HG03135 (cell line): ENCODE measurements around the gene BRD4.

Experiments used
- ATAC-seq: cut with Tn5 transposase; IDR thresholded peaks from one replicate; pipeline ENCODE4 v1.9.1; 2021; ENCODE audit warnings: mild to moderate bottlenecking, moderate library complexity; ENCODE audit not compliant: unreplicated experiment

BRD4 gene

DNA sequence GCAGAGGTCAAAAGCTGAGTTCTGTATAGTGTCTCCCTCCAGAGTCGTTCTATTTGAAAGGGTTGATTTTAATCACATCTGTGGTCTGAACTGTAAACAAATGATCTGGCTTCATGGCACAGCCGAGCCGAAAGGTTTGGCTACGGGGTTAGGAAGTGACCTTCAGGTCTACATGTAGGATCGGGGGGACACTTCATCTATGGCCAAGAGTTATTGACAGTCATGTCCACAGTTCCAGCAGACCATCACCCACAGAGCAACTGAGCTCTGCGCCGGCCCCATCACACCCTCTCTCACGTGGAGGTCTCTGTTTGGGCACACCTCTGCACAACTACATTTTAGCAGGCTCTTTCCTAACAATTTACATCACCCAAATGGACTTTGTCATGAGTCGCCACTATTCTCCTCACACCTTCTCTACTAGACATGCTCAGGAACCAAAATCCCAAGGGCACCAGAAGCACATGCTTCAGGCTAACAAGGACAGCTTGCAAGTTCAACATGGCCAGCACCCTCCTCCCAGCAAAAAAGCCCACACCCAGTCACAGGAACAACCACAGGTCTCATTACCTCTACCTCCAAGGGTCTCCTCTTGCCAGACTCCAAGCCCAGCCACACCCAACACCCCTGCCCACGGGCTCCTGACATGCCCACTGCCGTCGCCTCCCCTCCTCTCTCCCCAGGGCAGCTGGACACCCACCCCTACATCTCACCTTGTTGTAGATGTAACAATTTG, 64.0 kb downstream of the BRD4 start:
- ATAC-seq = no peak

GRCh38 chr19:15266683-15267082, 65.7 kb downstream of the BRD4 start:
- ATAC-seq = no peak

- no peak for ATAC-seq
Observed at GRCh38 chr19:15265850-15266248, 66.5 kb downstream of the BRD4 start.

GRCh38 chr19:15265214-15265849, 67.0 kb downstream of the BRD4 start:
- no peak for ATAC-seq

DNA sequence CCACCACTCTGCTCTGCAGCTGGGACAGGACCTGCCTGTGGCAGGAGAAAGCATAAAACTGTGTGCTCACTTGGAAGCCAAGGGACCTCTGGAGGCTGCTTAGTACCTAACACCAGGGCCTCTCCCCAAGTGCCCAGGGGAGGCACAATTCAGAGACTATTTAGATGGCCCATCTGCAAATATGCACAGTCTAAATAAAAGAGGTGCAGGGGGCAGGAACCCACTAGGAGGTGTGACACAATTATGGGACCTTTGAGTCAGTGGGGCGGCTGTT, 67.5 kb downstream of the BRD4 start:
- ATAC-seq = no peak

GRCh38 chr19:15264061-15264932, 68.0 kb downstream of the BRD4 start:
- no peak for ATAC-seq

DNA sequence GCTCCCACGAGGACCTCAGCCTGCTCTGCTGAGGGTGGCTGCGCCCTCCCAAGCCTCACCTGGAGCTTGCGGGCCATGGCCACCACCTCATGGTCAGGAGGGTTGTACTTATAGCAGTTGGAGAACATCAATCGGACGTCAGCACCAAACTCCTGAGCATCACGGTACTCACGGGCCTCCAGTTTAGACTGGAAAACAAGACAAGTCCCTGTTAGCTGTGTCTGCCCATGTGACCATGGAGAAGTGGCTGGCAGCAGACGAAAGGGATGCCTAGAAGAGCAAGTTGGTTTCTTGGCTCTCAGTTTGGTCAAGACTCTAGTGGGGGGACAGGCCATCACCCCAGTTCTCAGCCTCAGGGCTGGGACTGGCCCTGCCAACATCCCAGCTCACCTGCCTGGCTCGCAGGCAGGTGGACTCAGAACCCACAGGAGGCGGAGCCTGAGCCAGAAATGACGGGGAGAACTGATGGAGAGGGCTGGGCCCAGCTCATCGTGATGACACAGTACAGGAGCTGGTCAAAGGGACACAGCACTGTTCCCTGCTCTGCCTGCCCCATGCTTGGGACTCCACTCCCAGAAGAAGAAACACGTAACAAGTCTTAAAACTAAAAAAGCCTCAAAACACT, 68.9 kb downstream of the BRD4 start:
- ATAC-seq = no peak

DNA sequence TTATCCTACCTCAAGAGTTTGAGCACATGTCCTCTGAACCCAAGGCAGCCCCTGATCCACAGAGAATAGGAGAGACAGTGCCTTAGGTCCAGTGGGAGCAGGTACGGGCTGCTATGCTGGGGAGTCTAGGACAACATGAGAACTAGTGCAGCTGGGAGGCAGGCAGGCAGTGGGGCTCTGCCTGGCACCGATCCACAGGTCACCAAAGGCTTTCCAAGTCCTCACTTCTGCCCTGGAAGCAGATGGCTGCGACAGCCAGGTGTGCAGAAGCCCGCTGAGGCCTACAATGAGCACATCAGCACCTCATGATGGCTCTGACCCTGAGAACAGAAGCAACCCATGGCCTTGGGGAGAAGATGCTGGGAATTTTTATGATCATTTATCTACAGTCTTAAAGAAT, 70.3 kb downstream of the BRD4 start:
- ATAC-seq = no peak

DNA sequence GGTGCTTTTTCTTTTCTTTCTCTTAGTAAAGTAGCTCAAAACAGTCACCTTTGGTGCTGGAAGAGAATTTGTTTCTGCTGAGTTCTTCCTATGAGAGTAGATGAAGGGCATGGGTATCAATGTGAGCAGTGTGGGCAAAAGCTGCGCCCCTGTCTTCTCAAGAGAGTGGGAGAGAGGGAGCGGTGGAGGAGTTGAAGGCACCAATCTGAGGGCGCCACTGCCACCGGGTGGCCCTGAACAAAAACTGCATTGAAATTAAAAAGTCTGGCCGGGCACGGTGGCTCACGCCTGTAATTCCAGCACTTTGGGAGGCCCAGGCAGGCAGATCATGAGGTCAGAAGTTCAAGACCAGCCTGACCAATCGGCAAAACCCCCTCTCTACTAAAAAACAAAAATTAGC, 71.4 kb downstream of the BRD4 start:
- no peak for ATAC-seq

GRCh38 chr19:15259907-15260306, 72.4 kb downstream of the BRD4 start:
- ATAC-seq = no peak

DNA sequence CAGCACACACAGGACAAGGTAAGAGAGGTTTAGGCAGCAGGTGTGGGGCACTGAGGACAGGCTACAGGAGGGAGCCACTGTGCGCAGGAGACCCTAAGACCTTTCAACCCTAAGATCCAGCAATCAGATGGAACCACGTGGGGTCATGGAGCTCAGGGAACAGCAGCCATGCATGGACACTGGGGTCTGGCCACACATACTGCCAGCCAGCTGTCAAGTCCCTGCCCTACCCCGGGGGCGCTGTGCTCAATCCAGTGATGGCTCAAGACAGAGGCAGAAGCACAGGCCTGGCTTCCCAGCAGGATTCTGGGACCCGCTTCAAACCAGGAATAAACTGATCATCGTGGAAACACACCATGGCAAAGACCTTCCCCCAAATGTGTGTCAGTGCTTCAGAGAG, 74.6 kb downstream of the BRD4 start:
- ATAC-seq = no peak

- no peak for ATAC-seq
Observed at GRCh38 chr19:15256708-15257331, 75.5 kb downstream of the BRD4 start.

GRCh38 chr19:15255359-15255990, 76.9 kb downstream of the BRD4 start:
- no peak for ATAC-seq

GRCh38 chr19:15254547-15254946, 77.8 kb downstream of the BRD4 start:
- ATAC-seq = no peak

GRCh38 chr19:15253513-15253912, 78.8 kb downstream of the BRD4 start:
- ATAC-seq = no peak

- ATAC-seq = no peak
Observed at GRCh38 chr19:15253061-15253460, 79.3 kb downstream of the BRD4 start.

DNA sequence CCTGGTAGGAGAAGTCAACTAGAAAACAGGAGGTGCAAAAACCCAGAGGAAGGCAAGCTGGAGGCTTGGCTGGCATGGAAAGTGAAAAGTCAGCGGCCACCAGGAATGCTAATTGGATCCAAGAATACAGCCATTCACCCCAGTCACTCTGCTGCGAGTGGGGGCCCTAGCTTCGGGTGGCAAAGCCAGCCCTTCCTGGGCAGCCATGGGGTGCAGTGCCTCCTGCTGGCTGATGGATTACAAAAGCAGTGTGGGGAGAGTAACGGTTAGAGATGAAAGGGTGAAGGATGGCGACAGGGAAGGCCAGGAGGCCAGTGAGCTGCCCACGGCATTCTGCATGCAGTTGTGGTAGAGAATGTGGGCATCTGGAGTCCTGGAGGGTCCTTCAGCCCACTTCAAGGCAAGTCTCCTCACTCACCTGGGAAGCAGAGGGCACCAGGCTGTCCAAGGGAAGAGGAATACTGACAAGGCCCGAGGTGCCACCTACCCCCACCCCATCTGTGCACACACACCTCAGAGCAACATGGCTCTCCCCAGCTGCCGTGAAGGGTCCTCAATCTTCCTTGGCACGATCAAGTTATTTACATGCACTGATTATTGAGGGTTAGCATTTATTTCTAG, 79.8 kb downstream of the BRD4 start:
- ATAC-seq = no peak

DNA sequence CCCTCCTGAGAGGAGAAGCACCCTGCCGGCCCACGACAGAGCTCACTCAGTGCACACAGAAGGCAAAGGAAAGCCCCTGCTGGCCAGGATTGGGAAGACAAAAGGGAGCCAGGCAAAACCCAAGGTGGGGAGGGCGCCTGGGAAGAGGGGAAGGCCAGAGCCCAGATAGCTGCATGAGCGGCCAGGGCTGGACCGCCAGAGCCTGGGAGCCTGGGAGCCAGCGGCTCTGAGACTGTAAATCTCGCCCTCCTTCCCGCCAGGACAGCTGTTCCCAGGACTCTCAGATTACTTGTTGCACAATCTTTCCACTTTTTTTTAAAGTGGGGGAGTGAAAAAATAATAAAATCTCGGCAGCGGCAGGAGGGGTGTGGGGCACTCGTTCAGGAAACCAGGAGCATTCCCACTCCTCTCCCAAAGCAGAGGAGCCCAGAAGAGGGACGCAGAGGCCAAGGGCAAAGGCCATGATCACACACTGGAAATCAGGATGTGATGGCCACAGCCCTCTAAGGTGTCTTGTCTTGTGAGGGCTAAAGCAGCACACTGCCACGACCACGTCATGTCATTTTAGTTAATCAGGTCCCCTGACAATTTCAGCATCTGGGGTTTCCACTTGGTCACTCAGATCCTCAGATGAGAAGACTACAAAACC, 80.5 kb downstream of the BRD4 start:
- no peak for ATAC-seq

DNA sequence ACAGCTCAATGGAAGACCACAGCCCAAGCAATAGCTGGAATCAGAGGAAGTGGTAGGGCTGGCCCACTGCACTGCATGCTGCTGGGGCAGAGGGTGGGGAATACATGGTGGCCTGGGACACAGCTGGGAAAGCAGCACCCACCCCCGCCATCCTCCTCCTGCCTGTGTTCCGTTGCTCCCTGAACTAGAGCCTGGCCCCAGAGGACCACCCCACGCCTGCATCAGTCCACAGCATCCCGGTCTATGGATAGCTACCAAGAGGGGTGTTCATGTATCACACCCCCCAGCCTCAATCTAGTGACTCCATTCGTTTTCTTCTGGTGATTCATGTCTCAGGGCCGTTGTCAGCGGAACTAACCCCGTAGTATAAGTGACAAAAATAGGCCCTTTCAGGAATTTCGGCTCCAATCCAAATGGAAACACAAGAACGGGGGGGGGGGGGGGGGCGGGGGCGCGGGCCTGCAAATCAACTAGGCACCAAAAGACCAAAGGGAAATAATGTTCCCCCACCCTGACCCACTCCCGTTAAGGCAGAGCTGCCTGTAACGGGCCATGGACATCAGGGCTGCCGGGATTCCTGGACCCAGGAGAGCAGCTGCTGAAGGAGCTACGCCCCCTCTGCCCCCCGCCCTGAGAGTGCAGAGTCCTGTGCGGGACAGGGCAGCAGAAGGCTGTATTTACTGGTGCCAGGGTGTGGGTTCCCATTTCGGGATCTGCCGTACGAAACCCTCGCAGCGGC, 81.2 kb downstream of the BRD4 start:
- no peak for ATAC-seq
